Measurements from ENCODE around the gene TXNRD2. TPM values are rescaled to one million over a fixed set of nuclear protein-coding genes. Genes with fewer than 3 reads are reported as not detected.

TXNRD2 gene
- total RNA-seq, 1 donor from 2014 or later, result 23.0 TPM

DNA sequence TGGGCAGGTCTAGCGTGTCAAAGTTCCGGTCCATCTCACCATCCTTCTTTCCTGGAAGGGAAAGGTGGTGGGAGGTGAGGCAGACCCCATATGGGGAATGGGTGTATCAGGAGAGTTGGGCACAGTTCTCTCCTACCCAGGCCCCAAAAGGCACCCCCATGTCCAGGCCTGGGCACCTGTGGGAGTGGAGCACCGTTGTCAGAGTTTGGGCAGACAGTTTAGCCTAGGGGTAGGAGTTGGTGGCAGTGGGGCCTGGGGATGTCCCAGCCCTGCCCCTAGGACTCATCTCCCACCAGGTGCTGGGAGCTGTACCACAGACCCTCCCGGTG lies 34.1 kb upstream of the TXNRD2 start:
- no peaks in the 10 kb centered on the region for H3K9me3 Mint-ChIP-seq (ENCODE audit: unreplicated experiment)
- H3K27ac Mint-ChIP-seq (ENCODE audit: unreplicated experiment), result peak overlapping the region; percentile 99
- DNase-seq (ENCODE audit: low spot score), result no peak
- H3K4me1 Mint-ChIP-seq (ENCODE audit: unreplicated experiment), result peaks cover 21% of the 10 kb centered on the region
- H3K36me3 Mint-ChIP-seq (ENCODE audit: low read depth, unreplicated experiment), result peaks cover 21% of the 10 kb centered on the region
- H3K27me3 Mint-ChIP-seq (ENCODE audit: unreplicated experiment), result peaks cover 20% of the 10 kb centered on the region
- TF ChIP-seq, protein P1, sequence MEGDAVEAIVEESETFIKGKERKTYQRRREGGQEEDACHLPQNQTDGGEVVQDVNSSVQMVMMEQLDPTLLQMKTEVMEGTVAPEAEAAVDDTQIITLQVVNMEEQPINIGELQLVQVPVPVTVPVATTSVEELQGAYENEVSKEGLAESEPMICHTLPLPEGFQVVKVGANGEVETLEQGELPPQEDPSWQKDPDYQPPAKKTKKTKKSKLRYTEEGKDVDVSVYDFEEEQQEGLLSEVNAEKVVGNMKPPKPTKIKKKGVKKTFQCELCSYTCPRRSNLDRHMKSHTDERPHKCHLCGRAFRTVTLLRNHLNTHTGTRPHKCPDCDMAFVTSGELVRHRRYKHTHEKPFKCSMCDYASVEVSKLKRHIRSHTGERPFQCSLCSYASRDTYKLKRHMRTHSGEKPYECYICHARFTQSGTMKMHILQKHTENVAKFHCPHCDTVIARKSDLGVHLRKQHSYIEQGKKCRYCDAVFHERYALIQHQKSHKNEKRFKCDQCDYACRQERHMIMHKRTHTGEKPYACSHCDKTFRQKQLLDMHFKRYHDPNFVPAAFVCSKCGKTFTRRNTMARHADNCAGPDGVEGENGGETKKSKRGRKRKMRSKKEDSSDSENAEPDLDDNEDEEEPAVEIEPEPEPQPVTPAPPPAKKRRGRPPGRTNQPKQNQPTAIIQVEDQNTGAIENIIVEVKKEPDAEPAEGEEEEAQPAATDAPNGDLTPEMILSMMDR (IDR thresholded peaks at IDR 0.05; ENCODE audit: unreplicated experiment), result no peak
- peak overlapping the region; percentile 83 for H3K4me3 Mint-ChIP-seq (ENCODE audit: unreplicated experiment)

DNA sequence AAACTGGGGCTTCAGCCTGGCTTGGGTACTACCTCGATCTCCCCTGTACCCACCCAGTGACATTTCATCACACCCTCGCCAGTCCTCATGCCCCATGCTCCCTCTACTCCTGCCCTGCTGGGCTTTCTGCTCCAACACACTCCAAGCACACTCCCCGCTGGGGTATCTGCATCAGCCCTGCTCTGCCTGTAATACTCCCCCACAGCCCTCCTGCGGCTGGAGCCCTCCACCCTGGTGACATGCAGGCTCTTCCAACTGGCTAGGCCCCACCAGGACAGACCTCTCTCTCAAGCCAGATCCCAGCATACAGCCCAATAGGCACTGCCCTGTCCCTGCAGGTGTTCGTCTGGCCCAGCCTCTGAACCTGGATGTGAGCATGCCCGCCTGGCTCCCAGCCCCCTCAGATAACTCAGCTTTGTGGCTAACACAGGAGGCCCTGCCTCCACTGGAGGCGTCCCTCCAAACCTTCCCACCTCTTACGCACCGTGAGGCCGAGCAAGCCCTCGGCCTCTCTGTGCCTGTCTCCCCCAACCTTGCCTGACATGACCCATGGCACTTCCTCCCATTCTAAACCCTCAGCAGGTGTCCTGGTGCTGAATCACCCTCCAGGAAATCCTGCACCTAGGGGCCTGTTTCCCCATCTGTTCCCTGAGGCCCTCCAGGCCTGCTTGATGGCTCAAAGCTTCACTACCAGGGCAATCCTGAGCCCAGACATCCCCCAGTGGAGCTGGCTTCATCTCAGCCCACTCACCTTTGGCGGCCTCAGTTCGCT lies 33.5 kb upstream of the TXNRD2 start:
- Mint-ChIP-seq H3K27me3 (ENCODE audit: unreplicated experiment) (peaks cover 17% of the 10 kb centered on the region), H3K9me3 (ENCODE audit: unreplicated experiment) (no peaks in the 10 kb centered on the region), H3K4me3 (ENCODE audit: unreplicated experiment) (peak overlapping the region; percentile 83), H3K4me1 (ENCODE audit: unreplicated experiment) (peaks cover 21% of the 10 kb centered on the region), H3K36me3 (ENCODE audit: low read depth, unreplicated experiment) (peaks cover 18% of the 10 kb centered on the region), H3K27ac (ENCODE audit: unreplicated experiment) (peak overlapping the region; percentile 99)
- TF ChIP-seq, protein P1 (IDR thresholded peaks at IDR 0.05; ENCODE audit: unreplicated experiment), result no peak
- DNase-seq (ENCODE audit: low spot score), result peak; percentile 33

DNA sequence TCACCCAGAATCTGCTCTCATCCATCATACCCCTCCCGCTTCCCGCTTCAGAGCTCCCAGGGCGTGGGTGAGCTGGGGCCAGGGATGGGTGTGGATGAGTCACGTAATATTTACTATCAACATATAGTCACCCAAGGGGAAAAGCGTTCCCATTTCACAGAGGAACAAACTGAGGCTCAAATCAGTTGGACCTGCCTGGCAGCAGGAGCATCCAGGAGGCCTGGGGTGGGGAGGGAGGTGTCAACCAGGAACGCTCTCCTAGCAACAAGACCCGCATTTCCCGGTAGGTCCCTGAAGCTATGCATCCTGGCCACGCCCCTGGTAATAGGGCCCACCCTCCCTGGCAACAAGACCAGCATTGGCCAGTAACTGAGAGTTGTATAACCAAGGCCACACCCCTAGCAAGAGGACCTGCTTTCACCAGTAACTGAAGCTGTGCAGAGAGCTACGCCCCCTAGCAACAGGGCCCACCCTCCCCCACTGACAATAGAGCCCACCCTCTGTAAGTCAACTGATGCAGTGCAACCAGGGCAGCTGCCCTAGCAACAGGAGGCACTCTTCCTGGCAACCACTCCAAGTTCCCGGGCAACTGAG lies 32.7 kb upstream of the TXNRD2 start:
- H3K27ac Mint-ChIP-seq (ENCODE audit: unreplicated experiment), result peak overlapping the region; percentile 99

DNA sequence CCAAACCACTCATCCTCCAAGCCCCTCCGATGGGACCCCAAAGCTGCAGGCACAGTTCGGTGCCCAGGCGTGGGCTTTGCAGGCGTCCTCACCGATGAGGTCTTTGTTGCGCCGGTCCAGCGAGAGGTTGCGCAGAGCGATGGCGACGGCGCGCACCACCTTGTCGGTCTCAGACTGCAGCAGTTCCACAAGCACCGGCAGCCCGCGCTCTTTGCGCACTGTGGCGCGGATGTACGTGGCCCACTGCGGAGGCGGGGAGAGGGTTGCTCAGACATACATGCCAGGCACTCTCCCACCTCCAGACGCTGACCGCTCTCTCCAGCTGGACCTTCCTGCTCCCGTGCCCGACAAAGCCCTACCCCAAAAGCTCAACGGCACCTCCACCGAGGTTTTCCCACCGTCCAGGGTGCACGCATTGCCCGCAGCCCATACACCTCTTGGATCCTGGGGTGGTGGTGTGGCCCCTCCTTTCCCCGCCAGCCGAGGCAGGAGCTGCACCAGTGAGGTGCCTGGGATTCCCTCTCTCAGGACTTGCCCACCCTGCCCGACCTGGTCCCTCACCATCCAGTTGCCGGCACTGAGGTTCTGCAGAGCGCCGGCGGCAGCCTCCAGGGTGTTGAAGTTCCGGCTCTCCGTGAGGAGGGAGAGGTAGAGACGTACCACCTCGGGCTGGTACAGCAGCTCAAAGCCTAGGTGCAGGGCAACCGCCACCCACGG lies 32.1 kb upstream of the TXNRD2 start:
- H3K9me3 Mint-ChIP-seq (ENCODE audit: unreplicated experiment), result no peaks in the 10 kb centered on the region

More for the DNA sequence above, 32.7 kb upstream of the TXNRD2 start:
- Mint-ChIP-seq H3K9me3 (ENCODE audit: unreplicated experiment) (no peaks in the 10 kb centered on the region), H3K4me1 (ENCODE audit: unreplicated experiment) (peaks cover 21% of the 10 kb centered on the region), H3K36me3 (ENCODE audit: low read depth, unreplicated experiment) (peaks cover 17% of the 10 kb centered on the region), H3K27me3 (ENCODE audit: unreplicated experiment) (peaks cover 20% of the 10 kb centered on the region), H3K4me3 (ENCODE audit: unreplicated experiment) (no peak overlapping the region)
- peak; percentile 78 for DNase-seq (ENCODE audit: low spot score)
- TF ChIP-seq, protein P1 (IDR thresholded peaks at IDR 0.05; ENCODE audit: unreplicated experiment), result no peak

More for the DNA sequence above, 32.1 kb upstream of the TXNRD2 start:
- no peak for DNase-seq (ENCODE audit: low spot score)
- no peak overlapping the region for H3K4me3 Mint-ChIP-seq (ENCODE audit: unreplicated experiment)
- TF ChIP-seq, protein P1 (IDR thresholded peaks at IDR 0.05; ENCODE audit: unreplicated experiment), result no peak
- H3K4me1 Mint-ChIP-seq (ENCODE audit: unreplicated experiment), result peaks cover 21% of the 10 kb centered on the region
- peak overlapping the region; percentile 57 for H3K27ac Mint-ChIP-seq (ENCODE audit: unreplicated experiment)
- H3K36me3 Mint-ChIP-seq (ENCODE audit: low read depth, unreplicated experiment), result peaks cover 17% of the 10 kb centered on the region
- H3K27me3 Mint-ChIP-seq (ENCODE audit: unreplicated experiment), result peaks cover 20% of the 10 kb centered on the region

Data from endothelial cell (in vitro differentiated cells).